ENCODE measurements around the gene CWC25. TPM values are rescaled to one million over a fixed set of nuclear protein-coding genes. Genes with fewer than 3 reads are reported as not detected.

Gene CWC25
- total and polyA plus RNA-seq, 9 of the 15 experiments (the other 6 are each of a cell fraction or from before 2014, with no cell fraction given): 16.5 to 27.4 (median 23.0) TPM

- TF ChIP-seq, protein P1, sequence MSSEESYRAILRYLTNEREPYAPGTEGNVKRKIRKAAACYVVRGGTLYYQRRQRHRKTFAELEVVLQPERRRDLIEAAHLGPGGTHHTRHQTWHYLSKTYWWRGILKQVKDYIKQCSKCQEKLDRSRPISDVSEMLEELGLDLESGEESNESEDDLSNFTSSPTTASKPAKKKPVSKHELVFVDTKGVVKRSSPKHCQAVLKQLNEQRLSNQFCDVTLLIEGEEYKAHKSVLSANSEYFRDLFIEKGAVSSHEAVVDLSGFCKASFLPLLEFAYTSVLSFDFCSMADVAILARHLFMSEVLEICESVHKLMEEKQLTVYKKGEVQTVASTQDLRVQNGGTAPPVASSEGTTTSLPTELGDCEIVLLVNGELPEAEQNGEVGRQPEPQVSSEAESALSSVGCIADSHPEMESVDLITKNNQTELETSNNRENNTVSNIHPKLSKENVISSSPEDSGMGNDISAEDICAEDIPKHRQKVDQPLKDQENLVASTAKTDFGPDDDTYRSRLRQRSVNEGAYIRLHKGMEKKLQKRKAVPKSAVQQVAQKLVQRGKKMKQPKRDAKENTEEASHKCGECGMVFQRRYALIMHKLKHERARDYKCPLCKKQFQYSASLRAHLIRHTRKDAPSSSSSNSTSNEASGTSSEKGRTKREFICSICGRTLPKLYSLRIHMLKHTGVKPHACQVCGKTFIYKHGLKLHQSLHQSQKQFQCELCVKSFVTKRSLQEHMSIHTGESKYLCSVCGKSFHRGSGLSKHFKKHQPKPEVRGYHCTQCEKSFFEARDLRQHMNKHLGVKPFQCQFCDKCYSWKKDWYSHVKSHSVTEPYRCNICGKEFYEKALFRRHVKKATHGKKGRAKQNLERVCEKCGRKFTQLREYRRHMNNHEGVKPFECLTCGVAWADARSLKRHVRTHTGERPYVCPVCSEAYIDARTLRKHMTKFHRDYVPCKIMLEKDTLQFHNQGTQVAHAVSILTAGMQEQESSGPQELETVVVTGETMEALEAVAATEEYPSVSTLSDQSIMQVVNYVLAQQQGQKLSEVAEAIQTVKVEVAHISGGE (CRISPR knock-in tag; IDR thresholded peaks at IDR 0.05): peak; percentile 65 to 97 (median 87); a peak in 5 of 6 replicates
- TF ChIP-seq CBFA2T2 (conservative IDR thresholded peaks at IDR 0.05): no peak
- no peak for TF ChIP-seq ZNF280B (CRISPR knock-in tag; IDR thresholded peaks at IDR 0.05)
- no peak; the same call in 1 of the 2 replicates for TF ChIP-seq ZNF175 (CRISPR knock-in tag; IDR thresholded peaks at IDR 0.05; ENCODE audit: low read depth)
- TF ChIP-seq MXD1 (CRISPR knock-in tag; IDR thresholded peaks at IDR 0.05; ENCODE audit: borderline replicate concordance, poor library complexity, severe bottlenecking): no peak
- no peak for TF ChIP-seq MEIS2 (IDR thresholded peaks at IDR 0.05; ENCODE audit: partially characterized antibody)
- no peak for TF ChIP-seq ZNF592 (IDR thresholded peaks at IDR 0.05)
- peak; percentile 66 for TF ChIP-seq TAF1 (IDR thresholded peaks at IDR 0.05; ENCODE audit: control insufficient read depth, extremely low read depth, insufficient read depth, low read length, severe bottlenecking)
- TF ChIP-seq HDAC8 (tag; IDR thresholded peaks at IDR 0.05): no peak; the same call in 1 of the 2 replicates
- TF ChIP-seq EP400 (IDR thresholded peaks at IDR 0.05): peak; percentile 95
- TF ChIP-seq IFI16 (CRISPR knock-in tag; IDR thresholded peaks at IDR 0.05): no peak
- no peak for TF ChIP-seq PCBP2 (IDR thresholded peaks at IDR 0.05; ENCODE audit: low read depth, low read length, poor library complexity, severe bottlenecking)
- no peak for TF ChIP-seq HMG20A (CRISPR knock-in tag; conservative IDR thresholded peaks at IDR 0.05)
- TF ChIP-seq TARDBP (IDR thresholded peaks at IDR 0.05): no peak
Observed at GRCh38 chr17:38799501-38800236, 25.5 kb downstream of the CWC25 start, which contains the start of gene PIP4K2B (continued).

Data from K562 (cell line).